Activated CD4-positive, CD25-positive, alpha-beta regulatory T cell (primary cell): Measurements from ENCODE around the gene OR10X1.

ENCODE experiments used
- DNase-seq, 4 experiments: peaks; one replicate each; lab custom pipeline; 2025; lab: John Stamatoyannopoulos, UW

The OR10X1 gene, protein sequence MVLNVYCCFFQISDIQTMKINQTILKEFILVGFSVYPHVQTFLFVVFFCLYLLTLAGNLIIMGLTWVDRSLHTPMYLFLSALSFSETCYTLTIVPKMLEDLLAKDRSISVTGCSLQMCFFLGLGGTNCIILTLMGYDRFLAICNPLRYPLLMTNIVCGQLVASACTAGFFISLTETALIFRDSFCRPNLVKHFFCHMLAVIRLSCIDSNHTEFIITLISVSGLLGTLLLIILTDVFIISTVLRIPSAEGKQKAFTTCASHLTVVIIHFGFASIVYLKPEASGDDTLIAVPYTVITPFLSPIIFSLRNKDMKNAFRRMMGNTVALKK

GRCh38 chr1:158579733-158580132 lies at the start of gene OR10X1:
Gene OR10X1 (minus strand): TSS chr1:158579899. CDS start chr1:158579899, 0 bp downstream.
- no peak for DNase-seq

DNA sequence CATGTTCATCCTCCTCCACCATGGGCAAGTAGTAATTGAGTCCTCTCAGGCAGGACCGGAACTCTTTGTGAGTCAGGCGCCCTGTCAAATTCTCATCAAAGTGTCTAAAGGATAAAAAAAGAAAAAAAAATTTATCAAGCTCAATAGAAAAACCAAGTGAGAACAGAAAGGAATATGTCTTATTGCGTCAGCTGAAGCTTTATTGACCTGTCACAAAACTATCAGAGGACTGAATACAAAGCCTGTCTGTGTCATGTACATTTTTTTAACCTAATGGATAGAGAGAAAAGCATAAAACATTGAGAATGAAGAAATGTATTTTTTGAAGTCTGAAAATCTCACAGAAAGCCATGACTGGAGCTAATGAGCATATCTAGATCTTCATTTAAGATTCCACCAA lies 34.1 kb upstream of the OR10X1 start:
- DNase-seq: no peak

GRCh38 chr1:158611916-158612315 lies 32.2 kb upstream of the OR10X1 start:
- no peak for DNase-seq

DNA sequence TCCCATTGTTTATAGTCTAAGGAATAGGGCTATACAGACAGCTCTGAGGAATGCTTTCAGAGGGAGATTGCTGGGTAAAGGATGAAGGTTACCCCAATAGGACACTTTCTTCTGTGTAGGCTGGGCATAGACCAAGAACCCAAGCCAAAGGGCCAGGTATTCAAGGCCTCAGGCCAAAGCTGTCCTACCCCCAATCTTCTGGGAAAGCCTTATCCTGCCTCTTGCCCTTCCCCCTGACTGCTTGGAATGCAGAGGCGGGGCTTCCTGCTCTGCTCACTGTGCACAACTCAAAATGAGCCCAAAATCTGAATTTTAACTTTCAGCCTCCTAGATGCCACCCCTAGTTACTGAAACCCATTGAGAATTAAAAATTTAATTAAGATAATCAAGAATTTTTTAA lies 27.6 kb upstream of the OR10X1 start:
- no peak for DNase-seq

DNA sequence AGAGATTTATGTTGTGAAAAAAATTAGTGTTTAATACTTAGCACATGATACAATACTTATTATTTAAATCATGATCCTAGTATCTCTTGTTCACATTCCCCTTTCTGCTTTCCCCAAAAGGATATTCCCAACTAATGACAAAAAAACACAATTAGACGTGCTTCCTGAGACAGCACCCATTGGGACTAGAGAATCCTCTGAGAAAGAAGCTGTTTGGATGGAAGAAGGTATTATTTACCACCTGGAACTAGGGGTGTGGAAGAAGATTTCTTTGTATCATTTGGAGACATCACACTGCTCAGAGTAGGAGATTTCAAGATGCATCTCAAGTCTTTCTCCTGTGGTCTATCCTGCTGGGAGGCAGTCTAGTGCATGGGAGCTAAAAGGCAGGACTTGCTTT lies 25.3 kb upstream of the OR10X1 start, which contains the start of gene OR10Z1:
Gene OR10Z1, plus strand, starts transcription at position 301 of the 400 bp plus-strand sequence. CDS start 1,171 bp downstream, outside the sequence.
- DNase-seq: no peak

- no peak for DNase-seq
Measured at GRCh38 chr1:158600735-158601134, 21.0 kb upstream of the OR10X1 start.

GRCh38 chr1:158586942-158587341 lies 7.2 kb upstream of the OR10X1 start:
- DNase-seq: no peak

GRCh38 chr1:158583962-158584361 lies 4.3 kb upstream of the OR10X1 start:
- no peak for DNase-seq

- DNase-seq: no peak
Measured at GRCh38 chr1:158577561-158577960, 2.1 kb downstream of the OR10X1 start.

GRCh38 chr1:158572226-158572625 lies 7.5 kb downstream of the OR10X1 start:
- no peak for DNase-seq

DNA sequence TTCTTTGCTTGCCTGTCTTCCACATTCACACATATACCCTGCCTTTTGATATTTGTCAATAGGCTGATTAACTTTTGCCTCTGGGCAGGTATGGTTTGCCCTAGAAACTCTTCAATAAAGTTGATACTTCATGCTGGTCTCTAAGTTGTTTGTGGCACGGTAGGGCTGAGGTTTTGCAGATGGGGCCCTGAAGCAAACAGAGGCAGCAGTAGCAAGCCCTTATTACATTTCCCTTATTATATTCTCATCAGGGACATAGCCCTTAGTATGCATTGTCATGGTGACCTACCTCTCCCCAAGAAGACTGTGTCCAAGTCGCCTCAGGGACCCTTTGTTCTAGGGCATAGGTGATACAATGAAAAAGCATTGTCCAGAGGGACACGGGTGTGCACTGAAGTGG lies 9.2 kb downstream of the OR10X1 start, which contains the start of gene OR6P1:
Gene OR6P1, minus strand, starts transcription at position 101 of the 400 bp plus-strand sequence. CDS start 6,976 bp downstream, outside the sequence.
- DNase-seq: no peak

GRCh38 chr1:158564608-158565007 lies 15.1 kb downstream of the OR10X1 start:
- no peak for DNase-seq

- DNase-seq: no peak
Measured at GRCh38 chr1:158563853-158564252, 15.8 kb downstream of the OR10X1 start.

GRCh38 chr1:158559696-158560095 lies 20.0 kb downstream of the OR10X1 start:
- DNase-seq: no peak

DNA sequence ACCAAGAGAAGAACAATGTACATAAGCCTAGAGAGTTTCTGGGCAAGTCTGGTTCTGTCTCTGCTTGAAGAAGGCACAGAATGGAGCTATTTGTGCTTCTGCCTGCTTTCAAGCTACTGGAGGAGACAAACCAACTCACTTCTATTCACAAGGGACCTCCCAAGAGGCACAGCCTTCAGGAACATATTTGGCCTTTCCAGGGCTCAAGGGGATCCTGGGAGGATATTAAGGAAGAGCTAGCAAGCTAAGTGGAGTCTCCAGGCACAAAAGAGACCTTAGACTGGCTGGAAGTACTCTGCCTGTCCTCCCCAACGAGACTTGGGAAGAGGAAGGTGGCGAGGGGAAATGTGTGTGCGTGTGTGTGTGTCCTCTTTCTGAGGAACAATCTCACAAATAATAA lies 25.3 kb downstream of the OR10X1 start, which contains the start of gene OR6Y1:
Gene OR6Y1, minus strand, starts transcription at position 54 of the 400 bp plus-strand sequence. CDS start 6,300 bp downstream, outside the sequence.
- DNase-seq: no peak

DNA sequence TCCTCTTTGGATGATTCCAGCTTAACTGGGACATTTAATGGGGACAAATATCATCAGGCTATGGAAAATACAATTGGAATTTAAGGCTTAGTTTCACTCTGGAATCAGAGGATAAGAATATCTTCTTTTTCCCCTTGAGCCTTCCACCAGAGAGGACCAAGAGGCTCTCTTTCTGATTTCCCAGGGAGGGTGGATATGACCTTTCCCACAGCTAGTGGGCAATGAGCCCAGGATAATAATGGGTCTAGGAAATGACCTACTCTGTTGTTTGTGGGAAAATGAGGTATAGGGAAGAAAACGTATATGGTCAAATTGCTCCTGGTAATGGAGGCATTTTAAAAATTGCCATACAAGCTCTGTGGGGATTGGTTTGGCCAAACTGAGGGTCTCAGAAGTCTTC lies 27.4 kb downstream of the OR10X1 start:
- DNase-seq: no peak

DNA sequence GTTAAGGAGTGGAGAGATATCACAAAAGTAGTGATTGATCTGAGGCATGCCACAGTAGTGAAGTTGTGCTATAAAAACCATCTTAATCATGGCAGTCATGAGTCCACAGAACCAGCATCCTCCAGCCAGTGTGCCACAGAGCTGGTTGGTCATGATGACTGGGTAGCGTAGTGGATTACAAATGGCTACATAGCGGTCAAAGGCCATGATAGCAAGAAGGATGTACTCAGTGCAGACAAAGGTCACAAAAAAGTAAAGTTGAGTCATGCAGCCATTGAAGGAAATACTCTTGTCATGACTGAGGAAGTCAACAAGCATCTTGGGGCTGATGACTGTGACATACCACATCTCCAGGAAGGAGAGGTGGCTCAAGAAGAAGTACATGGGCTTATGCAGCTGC lies 32.2 kb downstream of the OR10X1 start:
- DNase-seq: no peak

GRCh38 chr1:158537609-158538008 lies 42.1 kb downstream of the OR10X1 start:
- DNase-seq: no peak

DNA sequence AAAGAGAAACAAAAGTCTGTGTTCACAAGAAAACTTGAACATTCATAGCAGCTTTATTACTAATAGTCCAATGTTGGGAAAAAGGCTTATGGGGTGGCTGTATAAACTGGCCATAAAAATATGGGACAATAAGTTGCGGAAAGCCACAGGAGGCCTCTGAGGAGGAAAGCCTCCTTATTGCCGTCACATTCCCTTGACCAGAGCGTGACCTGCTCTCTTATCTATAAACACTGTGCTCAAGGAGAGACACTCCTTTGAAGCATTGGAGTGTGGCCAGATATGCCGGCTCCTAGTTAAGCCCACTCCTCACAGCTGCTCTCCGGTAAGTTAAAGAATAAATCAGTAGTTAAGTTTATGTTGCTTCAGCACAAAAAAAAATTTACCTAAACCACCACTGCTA lies 45.2 kb downstream of the OR10X1 start:
- no peak for DNase-seq
